Breast epithelium (tissue), 3 donors: ENCODE results near the gene INAFM2.

ENCODE experiments used
- CTCF ChIP-seq, 3 donors: fragments of 450-650 bp; IDR thresholded peaks; one replicate each; pipeline ENCODE4 v1.5.1; 2016 to 2017; ENCODE audit warnings: antibody characterized with exemption in 3 of 3, mild to moderate bottlenecking in 3 of 3, moderate library complexity in 3 of 3
- POLR2AphosphoS5 ChIP-seq, 3 donors: sonication (generic); formaldehyde crosslinking; IDR thresholded peaks; one replicate each; pipeline ENCODE4 v1.6.1; 2017; ENCODE audit warnings: antibody characterized with exemption in 3 of 3

- no peak for TF ChIP-seq CTCF (IDR thresholded peaks at IDR 0.05)
- TF ChIP-seq POLR2AphosphoS5 (IDR thresholded peaks at IDR 0.05): no peak
These were observed 31.2 kb upstream of the INAFM2 start for GRCh38 chr15:40292246-40292645.
